Parathyroid adenoma (tissue), 2 donors: ENCODE results near the gene TMEM132C.

Experiments
- H2AFZ ChIP-seq: fragments of 300-600 bp; sonication (generic); one replicate; pipeline ENCODE4 v1.7.0; 2017; ENCODE audit warnings: antibody characterized with exemption, mild to moderate bottlenecking
- H3K27ac ChIP-seq: fragments of 300-600 bp; sonication (generic); one replicate; pipeline ENCODE4 v1.7.0; 2017
- H3K27me3 ChIP-seq: fragments of 300-600 bp; sonication (generic); one replicate; pipeline ENCODE4 v1.7.0; 2017; ENCODE audit warnings: low read length; ENCODE audit not compliant: control insufficient read depth, insufficient read depth
- H3K36me3 ChIP-seq: fragments of 300-600 bp; sonication (generic); one replicate; pipeline ENCODE4 v1.7.0; 2017; ENCODE audit warnings: low read length; ENCODE audit not compliant: control insufficient read depth, insufficient read depth
- H3K4me1 ChIP-seq: fragments of 300-600 bp; sonication (generic); one replicate; pipeline ENCODE4 v1.7.0; 2017; ENCODE audit warnings: control low read depth
- H3K4me2 ChIP-seq: fragments of 300-600 bp; sonication (generic); one replicate; pipeline ENCODE4 v1.7.0; 2017; ENCODE audit warnings: low read length
- H3K4me3 ChIP-seq: fragments of 300-600 bp; sonication (generic); one replicate; pipeline ENCODE4 v1.7.0; 2017; ENCODE audit warnings: low read depth, low read length
- H3K79me2 ChIP-seq: fragments of 300-600 bp; sonication (generic); one replicate; pipeline ENCODE4 v1.7.0; 2017; ENCODE audit warnings: control low read depth
- H3K9ac ChIP-seq: fragments of 300-600 bp; sonication (generic); one replicate; pipeline ENCODE4 v1.7.0; 2017; ENCODE audit warnings: mild to moderate bottlenecking
- H3K9me3 ChIP-seq: fragments of 300-600 bp; sonication (generic); one replicate; pipeline ENCODE4 v1.7.0; 2017; ENCODE audit warnings: low read length; ENCODE audit not compliant: control insufficient read depth
- TF ChIP-seq, protein P1 (sequence below): fragments of 300-600 bp; sonication (generic); IDR thresholded peaks from one replicate; pipeline ENCODE4 v1.7.0; 2017; ENCODE audit warnings: antibody characterized with exemption, mild to moderate bottlenecking
- donor health status: primary hyperparathyroidism.

TMEM132C gene

DNA sequence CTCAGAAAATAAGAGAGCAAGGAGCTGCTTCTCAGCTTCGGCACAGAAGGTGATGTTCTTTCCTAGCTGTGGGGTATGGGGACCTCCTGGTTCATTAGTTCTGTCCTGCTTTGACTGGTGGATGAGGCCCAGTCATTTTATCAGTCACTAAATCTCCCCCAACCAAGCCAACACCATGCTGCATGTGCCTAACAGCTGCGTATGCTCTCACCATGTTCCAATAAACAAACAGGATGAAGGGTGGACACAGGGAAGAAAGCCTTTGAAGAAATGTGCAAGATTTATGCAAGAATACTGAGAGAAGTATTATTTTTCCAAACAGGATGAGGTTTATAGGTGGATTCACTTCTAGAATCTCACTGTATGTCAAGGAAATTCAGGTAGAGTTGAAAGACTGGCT, 156.2 kb downstream of the TMEM132C start:
- no peak overlapping the region for H3K9ac ChIP-seq
- no peak overlapping the region for H3K4me2 ChIP-seq
- TF ChIP-seq, protein P1, sequence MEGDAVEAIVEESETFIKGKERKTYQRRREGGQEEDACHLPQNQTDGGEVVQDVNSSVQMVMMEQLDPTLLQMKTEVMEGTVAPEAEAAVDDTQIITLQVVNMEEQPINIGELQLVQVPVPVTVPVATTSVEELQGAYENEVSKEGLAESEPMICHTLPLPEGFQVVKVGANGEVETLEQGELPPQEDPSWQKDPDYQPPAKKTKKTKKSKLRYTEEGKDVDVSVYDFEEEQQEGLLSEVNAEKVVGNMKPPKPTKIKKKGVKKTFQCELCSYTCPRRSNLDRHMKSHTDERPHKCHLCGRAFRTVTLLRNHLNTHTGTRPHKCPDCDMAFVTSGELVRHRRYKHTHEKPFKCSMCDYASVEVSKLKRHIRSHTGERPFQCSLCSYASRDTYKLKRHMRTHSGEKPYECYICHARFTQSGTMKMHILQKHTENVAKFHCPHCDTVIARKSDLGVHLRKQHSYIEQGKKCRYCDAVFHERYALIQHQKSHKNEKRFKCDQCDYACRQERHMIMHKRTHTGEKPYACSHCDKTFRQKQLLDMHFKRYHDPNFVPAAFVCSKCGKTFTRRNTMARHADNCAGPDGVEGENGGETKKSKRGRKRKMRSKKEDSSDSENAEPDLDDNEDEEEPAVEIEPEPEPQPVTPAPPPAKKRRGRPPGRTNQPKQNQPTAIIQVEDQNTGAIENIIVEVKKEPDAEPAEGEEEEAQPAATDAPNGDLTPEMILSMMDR, result no peak

GRCh38 chr12:128424931-128425431, 158.0 kb downstream of the TMEM132C start:
- Histone ChIP-seq H3K4me2 (no peak overlapping the region), H3K4me1 (no peaks in the 10 kb centered on the region), H3K79me2 (no peaks in the 10 kb centered on the region), H3K27ac (no peak overlapping the region), H3K36me3 (no peaks in the 10 kb centered on the region), H3K4me3 (no peak overlapping the region), H3K27me3 (no peaks in the 10 kb centered on the region), H2AFZ (no peak overlapping the region), H3K9me3 (no peaks in the 10 kb centered on the region), H3K9ac (no peak overlapping the region)
- TF ChIP-seq, protein P1, result no peak

More for the DNA sequence above, 156.2 kb downstream of the TMEM132C start:
- H3K27ac ChIP-seq, result no peak overlapping the region
- H3K4me3 ChIP-seq, result no peak overlapping the region
- no peaks in the 10 kb centered on the region for H3K79me2 ChIP-seq
- no peaks in the 10 kb centered on the region for H3K4me1 ChIP-seq
- H3K36me3 ChIP-seq, result no peaks in the 10 kb centered on the region
- no peak overlapping the region for H2AFZ ChIP-seq
- no peaks in the 10 kb centered on the region for H3K9me3 ChIP-seq
- no peaks in the 10 kb centered on the region for H3K27me3 ChIP-seq

GRCh38 chr12:128425666-128426331, 158.8 kb downstream of the TMEM132C start:
- H3K4me3 ChIP-seq, result no peak overlapping the region
- H3K27ac ChIP-seq, result no peak overlapping the region
- H3K79me2 ChIP-seq, result no peaks in the 10 kb centered on the region
- H3K36me3 ChIP-seq, result no peaks in the 10 kb centered on the region
- TF ChIP-seq, protein P1, result no peak
- no peaks in the 10 kb centered on the region for H3K27me3 ChIP-seq
- no peaks in the 10 kb centered on the region for H3K9me3 ChIP-seq
- no peak overlapping the region for H3K4me2 ChIP-seq
- H3K9ac ChIP-seq, result no peak overlapping the region
- no peaks in the 10 kb centered on the region for H3K4me1 ChIP-seq
- no peak overlapping the region for H2AFZ ChIP-seq

DNA sequence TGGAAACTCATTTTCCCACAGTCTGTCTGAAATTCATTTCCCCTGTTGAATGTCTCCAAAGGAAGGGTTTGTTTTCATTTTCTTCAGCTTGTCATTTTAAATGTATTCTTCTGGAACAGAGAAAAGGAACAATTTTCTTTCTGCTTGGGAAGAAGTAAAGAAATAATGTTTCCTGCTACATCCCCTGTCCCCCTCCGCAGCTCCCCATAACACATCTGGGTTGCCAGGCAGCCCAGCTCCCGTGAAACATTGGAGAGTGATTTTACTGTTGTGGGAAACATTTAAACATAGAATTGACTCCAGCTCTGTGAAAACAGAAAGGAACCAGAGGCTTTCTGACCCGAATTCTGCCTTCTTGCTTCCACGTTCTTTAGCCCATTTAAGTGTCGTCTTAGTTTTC, 159.5 kb downstream of the TMEM132C start:
- Histone ChIP-seq H3K79me2 (no peaks in the 10 kb centered on the region), H3K4me2 (no peak overlapping the region), H3K27ac (no peak overlapping the region), H3K9ac (no peak overlapping the region), H3K4me3 (no peak overlapping the region), H3K27me3 (no peaks in the 10 kb centered on the region), H2AFZ (no peak overlapping the region), H3K36me3 (no peaks in the 10 kb centered on the region), H3K9me3 (no peaks in the 10 kb centered on the region), H3K4me1 (no peaks in the 10 kb centered on the region)
- TF ChIP-seq, protein P1, result no peak

DNA sequence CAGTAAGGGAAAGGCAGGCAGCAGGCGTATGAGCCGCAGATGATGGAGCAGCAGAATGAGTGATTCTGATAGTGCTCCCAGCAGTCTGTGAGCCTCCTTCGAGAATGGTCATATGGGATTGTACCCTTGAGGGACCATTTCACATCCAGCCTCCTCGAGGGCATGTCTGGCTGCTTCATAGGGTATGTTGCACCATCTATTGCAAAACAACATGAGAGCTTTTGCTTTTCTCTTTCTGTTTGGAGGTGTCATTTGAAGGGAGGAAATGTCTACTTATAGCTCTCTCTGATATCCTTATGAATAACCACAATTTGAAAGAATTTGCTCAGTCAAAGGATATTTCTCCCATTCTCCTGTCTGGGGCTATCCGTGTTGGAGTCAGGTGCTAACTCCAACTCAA, 172.8 kb downstream of the TMEM132C start:
- H3K79me2 ChIP-seq, result no peaks in the 10 kb centered on the region
- no peak overlapping the region for H3K4me3 ChIP-seq
- no peak overlapping the region for H2AFZ ChIP-seq
- TF ChIP-seq, protein P1, result no peak
- H3K27ac ChIP-seq, result no peak overlapping the region
- no peaks in the 10 kb centered on the region for H3K4me1 ChIP-seq
- no peak overlapping the region for H3K9ac ChIP-seq
- no peaks in the 10 kb centered on the region for H3K27me3 ChIP-seq
- H3K4me2 ChIP-seq, result no peak overlapping the region
- H3K36me3 ChIP-seq, result no peaks in the 10 kb centered on the region
- no peaks in the 10 kb centered on the region for H3K9me3 ChIP-seq
